Transverse colon (tissue), 4 donors: ENCODE data around the gene TMEM108. TPM values are rescaled to one million over a fixed set of nuclear protein-coding genes. Genes with fewer than 3 reads are reported as not detected.

Experiments
- DNase-seq: peaks from one replicate; pipeline ENCODE4 v3.0.0-alpha.2; 2019
- H3K27ac ChIP-seq, 4 donors: fragments of 200-600 bp; sonication (generic); 2 replicates each; pipeline ENCODE4 v1.5.1; 2016 to 2018; ENCODE audit warnings: inconsistent platforms in 4 of 4
- H3K27me3 ChIP-seq: fragments of 200-600 bp; sonication (generic); 2 replicates; pipeline ENCODE4 v1.5.1; 2017; ENCODE audit warnings: inconsistent platforms
- H3K36me3 ChIP-seq, 4 donors: fragments of 200-600 bp; sonication (generic); 2 replicates each; pipeline ENCODE4 v1.5.1; 2017 to 2019; ENCODE audit warnings: inconsistent platforms in 4 of 4
- H3K4me1 ChIP-seq, 4 donors: fragments of 200-600 bp; sonication (generic); 2 replicates each; pipeline ENCODE4 v1.5.1; 2017 to 2020; ENCODE audit warnings: inconsistent platforms in 4 of 4
- H3K4me3 ChIP-seq, 4 donors: fragments of 200-600 bp; sonication (generic); 1 replicate in 1 of 4; 2 replicates in 3 of 4; pipeline versions ENCODE4 v1.5.1 to v1.6.1; 2017 to 2019; ENCODE audit warnings: inconsistent platforms in 4 of 4
- H3K9me3 ChIP-seq, 2 donors: fragments of 200-600 bp; sonication (generic); 2 replicates each; pipeline ENCODE4 v1.5.1; 2017 to 2019; ENCODE audit warnings: inconsistent platforms in 2 of 2
- EP300 ChIP-seq: sonication (generic); formaldehyde crosslinking; IDR thresholded peaks from one replicate; pipeline ENCODE4 v1.6.1; 2017; ENCODE audit warnings: antibody characterized with exemption, low read depth
- POLR2A ChIP-seq: fragments of 450-650 bp; IDR thresholded peaks from one replicate; pipeline ENCODE4 v1.6.1; 2016; ENCODE audit warnings: antibody characterized with exemption, mild to moderate bottlenecking, moderate library complexity
- POLR2AphosphoS5 ChIP-seq, 3 donors: sonication (generic); formaldehyde crosslinking; IDR thresholded peaks; one replicate each; pipeline ENCODE4 v1.6.1; 2016; ENCODE audit warnings: antibody characterized with exemption in 3 of 3
- WGBS, 2 donors: methylation state at CpG; one replicate each; pipeline ENCODE4 v1.1.5; 2018; ENCODE audit warnings: low coverage in 1 of 2; 5-methylcytosine and 5-hydroxymethylcytosine counted together
- in situ Hi-C, 4 donors: fragments of 200-750 bp; cut with MboI; loops; one replicate each; pipeline versions ENCODE4 v1.15.0 to v1.15.1; 2017; ENCODE audit warnings: low sequenced_read_pairs in 3 of 4, low pct_ligation_motif_present in 1 of 4, low pct_unique_long_range_greater_than_20kb in 1 of 4
- intact Hi-C: fragments of 100-400 bp; cut with DNase I; formaldehyde crosslinking; loops from one replicate; pipeline ENCODE4 v1.15.1; 2023; ENCODE audit warnings: low total_unique reads
- total RNA-seq, 4 donors: library from RNA; depleted of rRNA; stranded (reverse); fragments of >200 nt; gene quantifications; one replicate each; pipeline ENCODE4 v1.1.0, GENCODE V29; 2016
- TF ChIP-seq, protein P1 (sequence below), 5 experiments: fragments of 200-600 bp in 3 of 5; fragments of 450-650 bp in 2 of 5; sonication (generic) in 3 of 5; IDR thresholded peaks; 1 replicate in 2 of 5; 2 replicates in 3 of 5; pipeline ENCODE4 v1.5.1; 2016 to 2017; ENCODE audit warnings: antibody characterized with exemption in 5 of 5, inconsistent platforms in 3 of 5, mild to moderate bottlenecking in 2 of 5, moderate library complexity in 1 of 5

TMEM108 gene
- total RNA-seq, 4 donors from 2014 or later = 0.14 to 1.4 (median 0.80) TPM; not detected in 1

DNA sequence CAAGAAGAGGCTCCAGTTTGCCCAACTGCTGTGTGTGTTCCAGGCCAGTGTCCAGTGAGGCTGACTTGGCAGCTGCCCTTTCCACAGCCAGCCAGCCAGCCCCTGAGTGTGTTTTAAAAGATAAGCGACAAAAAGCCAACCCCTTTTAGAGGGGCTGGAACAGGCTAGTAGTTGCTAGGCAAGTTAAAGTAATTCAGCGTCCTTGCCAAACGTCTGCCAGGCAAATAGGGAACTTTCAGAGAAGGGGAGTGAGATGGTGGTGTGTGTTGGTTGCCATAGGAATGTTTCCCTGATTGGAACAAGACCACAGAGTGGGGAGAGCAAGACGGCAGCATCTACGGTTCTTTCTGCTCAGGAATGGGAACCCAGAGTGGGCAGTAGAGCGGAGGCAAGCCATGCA, 86.3 kb downstream of the TMEM108 start:
- no peak overlapping the region for H3K4me3 ChIP-seq
- 44% methylated on average over 6 of the region's 6 CpGs; no CpG with 5 or more reads in 1 of the 2 donors for WGBS, 2 donors
- intact Hi-C loops (no loop called here), in situ Hi-C loops (no loop called here)
- TF ChIP-seq POLR2AphosphoS5 (IDR thresholded peaks at IDR 0.05) = no peak
- TF ChIP-seq EP300 = no peak
- TF ChIP-seq, protein P1, sequence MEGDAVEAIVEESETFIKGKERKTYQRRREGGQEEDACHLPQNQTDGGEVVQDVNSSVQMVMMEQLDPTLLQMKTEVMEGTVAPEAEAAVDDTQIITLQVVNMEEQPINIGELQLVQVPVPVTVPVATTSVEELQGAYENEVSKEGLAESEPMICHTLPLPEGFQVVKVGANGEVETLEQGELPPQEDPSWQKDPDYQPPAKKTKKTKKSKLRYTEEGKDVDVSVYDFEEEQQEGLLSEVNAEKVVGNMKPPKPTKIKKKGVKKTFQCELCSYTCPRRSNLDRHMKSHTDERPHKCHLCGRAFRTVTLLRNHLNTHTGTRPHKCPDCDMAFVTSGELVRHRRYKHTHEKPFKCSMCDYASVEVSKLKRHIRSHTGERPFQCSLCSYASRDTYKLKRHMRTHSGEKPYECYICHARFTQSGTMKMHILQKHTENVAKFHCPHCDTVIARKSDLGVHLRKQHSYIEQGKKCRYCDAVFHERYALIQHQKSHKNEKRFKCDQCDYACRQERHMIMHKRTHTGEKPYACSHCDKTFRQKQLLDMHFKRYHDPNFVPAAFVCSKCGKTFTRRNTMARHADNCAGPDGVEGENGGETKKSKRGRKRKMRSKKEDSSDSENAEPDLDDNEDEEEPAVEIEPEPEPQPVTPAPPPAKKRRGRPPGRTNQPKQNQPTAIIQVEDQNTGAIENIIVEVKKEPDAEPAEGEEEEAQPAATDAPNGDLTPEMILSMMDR (IDR thresholded peaks at IDR 0.05) = no peak
- H3K4me1 ChIP-seq = no peaks in the 10 kb centered on the region
- no peaks in the 10 kb centered on the region for H3K36me3 ChIP-seq
- H3K9me3 ChIP-seq = no peaks in the 10 kb centered on the region
- no peak overlapping the region for H3K27ac ChIP-seq
- H3K27me3 ChIP-seq = no peaks in the 10 kb centered on the region
- no peak for DNase-seq

DNA sequence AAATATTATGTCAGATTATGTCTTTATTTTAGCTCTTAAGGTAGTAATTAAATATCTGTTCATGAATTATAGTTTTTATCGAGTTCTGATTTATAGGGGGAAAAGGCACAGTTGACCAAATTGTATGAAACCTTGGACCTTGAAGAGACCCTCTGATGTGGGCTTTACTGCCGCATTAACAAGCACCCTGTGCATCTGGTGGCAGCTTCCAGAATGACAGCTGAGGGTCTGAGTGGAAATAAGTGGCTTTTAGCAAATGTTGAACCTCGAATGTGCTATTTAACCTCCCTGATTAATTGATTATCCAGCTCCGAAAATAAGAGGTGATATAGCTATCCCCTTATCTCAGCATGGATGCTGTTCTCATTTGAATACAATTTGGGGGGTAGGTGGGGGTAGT, 87.0 kb downstream of the TMEM108 start:
- WGBS, 2 donors = 74 to 84% methylated on average over 4 of the region's 4 CpGs
- Histone ChIP-seq H3K36me3 (no peaks in the 10 kb centered on the region), H3K4me1 (no peaks in the 10 kb centered on the region), H3K9me3 (no peaks in the 10 kb centered on the region), H3K4me3 (no peak overlapping the region), H3K27ac (no peak overlapping the region), H3K27me3 (no peaks in the 10 kb centered on the region)
- TF ChIP-seq EP300 (no peak), POLR2AphosphoS5 (IDR thresholded peaks at IDR 0.05) (no peak)
- TF ChIP-seq, protein P1 (IDR thresholded peaks at IDR 0.05) = no peak
- intact Hi-C loops = no loop called here
- DNase-seq = no peak
- in situ Hi-C loops = no loop called here

DNA sequence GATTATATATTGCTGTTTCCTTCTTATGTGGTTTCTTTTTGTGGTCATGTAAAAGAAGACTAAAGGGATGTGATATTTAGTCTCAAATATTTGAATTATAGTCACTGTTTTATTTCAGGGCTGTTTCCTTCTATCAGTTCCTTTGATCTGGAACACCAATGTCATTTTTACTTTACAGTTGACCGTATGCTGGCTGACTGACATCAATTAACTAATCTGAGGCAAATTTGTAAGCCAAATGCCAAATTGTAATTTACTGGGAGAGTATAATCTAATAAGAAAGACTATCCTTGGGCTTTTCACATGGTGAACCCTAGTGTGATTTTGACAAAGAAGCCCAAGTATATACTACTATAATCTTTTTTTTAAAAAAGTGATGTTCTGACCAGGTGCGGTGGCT, 87.6 kb downstream of the TMEM108 start:
- 63 to 67% methylated on average over 2 of the region's 2 CpGs for WGBS, 2 donors
- Histone ChIP-seq H3K27me3 (no peaks in the 10 kb centered on the region), H3K27ac (no peak overlapping the region), H3K9me3 (no peaks in the 10 kb centered on the region), H3K36me3 (no peaks in the 10 kb centered on the region), H3K4me3 (no peak overlapping the region), H3K4me1 (no peaks in the 10 kb centered on the region)
- in situ Hi-C loops (no loop called here), intact Hi-C loops (no loop called here)
- no peak for DNase-seq
- no peak for TF ChIP-seq EP300
- TF ChIP-seq POLR2A = no peak

DNA sequence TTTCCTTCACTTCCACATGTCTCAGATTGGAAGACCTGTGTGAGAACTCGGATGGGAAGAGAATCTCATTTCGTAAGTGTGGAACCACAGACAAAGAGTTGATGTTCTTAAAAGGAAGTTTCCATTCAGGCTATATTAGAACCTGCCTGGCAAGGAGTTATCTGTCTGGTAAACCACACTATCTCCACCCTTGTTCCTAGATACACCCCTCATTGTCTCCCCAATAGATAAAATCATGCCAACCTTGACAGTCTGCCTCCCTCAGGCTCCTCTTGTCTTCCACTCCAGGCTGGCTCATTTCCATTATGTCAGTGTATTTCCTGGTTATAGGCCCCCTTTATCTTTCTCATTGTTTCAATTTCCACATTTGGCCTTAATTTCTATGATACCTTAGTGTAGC, 89.2 kb downstream of the TMEM108 start:
- DNase-seq = no peak
- H3K27me3 ChIP-seq = no peaks in the 10 kb centered on the region
- H3K4me3 ChIP-seq = no peak overlapping the region
- H3K36me3 ChIP-seq = no peaks in the 10 kb centered on the region
- H3K9me3 ChIP-seq = no peaks in the 10 kb centered on the region
- in situ Hi-C loops = no loop called here
- no peaks in the 10 kb centered on the region for H3K4me1 ChIP-seq
- H3K27ac ChIP-seq = no peak overlapping the region
- TF ChIP-seq EP300 (no peak), POLR2AphosphoS5 (IDR thresholded peaks at IDR 0.05) (no peak), POLR2A (no peak)
- TF ChIP-seq, protein P1 (IDR thresholded peaks at IDR 0.05) = no peak
- WGBS, 2 donors = 76 to 85% methylated on average over 2 of the region's 2 CpGs
- intact Hi-C loops = no loop called here

DNA sequence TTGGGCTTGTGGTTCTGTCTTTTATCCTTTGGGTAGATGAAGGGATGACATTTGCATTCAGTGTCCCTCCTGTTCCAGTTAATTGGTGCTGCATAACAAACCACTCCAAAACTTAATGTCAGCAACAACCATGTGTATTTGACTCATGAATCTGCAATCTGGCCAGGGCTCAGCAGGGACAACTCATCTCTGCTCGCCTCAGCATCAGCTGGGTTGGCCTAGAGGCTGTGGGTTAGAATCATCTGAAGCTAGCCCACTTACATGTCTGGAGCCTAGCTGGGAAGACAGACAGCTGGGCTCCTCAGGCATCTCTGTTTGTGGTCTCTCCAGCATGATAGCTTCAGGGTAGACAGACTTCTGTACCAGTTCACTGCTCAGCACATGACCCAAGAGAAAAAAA, 92.0 kb downstream of the TMEM108 start:
- no peak overlapping the region for H3K27ac ChIP-seq
- intact Hi-C loops = no loop called here
- H3K4me3 ChIP-seq = no peak overlapping the region
- H3K36me3 ChIP-seq = no peaks in the 10 kb centered on the region
- in situ Hi-C loops = no loop called here
- no peak for TF ChIP-seq POLR2A
- TF ChIP-seq EP300 = no peak
- no peak for TF ChIP-seq POLR2AphosphoS5 (IDR thresholded peaks at IDR 0.05)
- TF ChIP-seq, protein P1 (IDR thresholded peaks at IDR 0.05) = no peak
- H3K4me1 ChIP-seq = no peaks in the 10 kb centered on the region
- WGBS, 2 donors = 77% methylated on average over 1 of the region's 1 CpG; no CpG with 5 or more reads in 1 of the 2 donors
- H3K9me3 ChIP-seq = no peaks in the 10 kb centered on the region
- H3K27me3 ChIP-seq = no peaks in the 10 kb centered on the region
- DNase-seq = no peak
